22Rv1 (cell line): ENCODE data around the gene KRT81.
"Not testable (repeated sequence)": the region's sequence is repeated elsewhere in the genome, so short reads cannot be mapped to it uniquely, and the experiment has no call there.

Source experiments
- CTCF ChIP-seq: fragments of 450-650 bp; IDR thresholded peaks from 2 replicates; pipeline ENCODE4 v1.5.1; 2017; ENCODE audit warnings: mild to moderate bottlenecking
- ZFX ChIP-seq: fragments of 450-650 bp; IDR thresholded peaks from 2 replicates; pipeline ENCODE4 v1.6.1; 2017; ENCODE audit warnings: antibody characterized with exemption, borderline replicate concordance

DNA sequence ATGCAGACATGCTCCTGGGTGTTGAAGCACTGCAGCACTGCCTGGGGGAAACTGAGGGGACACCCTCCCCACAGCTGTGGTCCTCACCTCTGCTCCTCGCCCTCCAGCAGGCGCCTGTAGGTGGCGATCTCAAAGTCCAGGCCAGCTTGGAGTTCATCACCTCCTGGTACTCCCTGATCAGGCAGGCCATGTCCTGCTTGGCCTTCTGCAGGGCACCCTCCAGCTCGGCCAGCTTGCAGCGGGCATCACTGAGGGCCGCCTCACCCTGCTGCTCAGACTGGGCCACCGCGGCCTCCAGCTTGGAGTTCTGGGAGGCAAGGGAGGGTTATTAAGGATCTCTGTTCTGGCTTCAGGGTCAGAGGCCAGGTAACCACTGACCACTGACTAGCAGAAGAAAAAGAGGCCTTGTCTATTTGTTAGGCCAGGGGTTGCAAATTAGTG is 39.1 kb downstream of the KRT81 start:
- TF ChIP-seq CTCF = peak; percentile 63
- TF ChIP-seq ZFX = not testable (repeated sequence)
